DOHH2 (cell line): Measurements from ENCODE around the gene ANKRD22.

Experiments
- H3F3A ChIP-seq: fragments of 200-600 bp; sonication (generic), shearing (Covaris generic); 2 replicates; pipeline ENCODE4 v1.6.0; 2016; ENCODE audit warnings: antibody characterized with exemption, mild to moderate bottlenecking; ENCODE audit not compliant: control insufficient read depth, insufficient read depth
- H3K27ac ChIP-seq: fragments of 200-600 bp; sonication (generic); 2 replicates; pipeline ENCODE4 v1.5.1; 2014; ENCODE audit warnings: low read depth, mild to moderate bottlenecking, low read length, moderate library complexity
- H3K27me3 ChIP-seq: fragments of 200-600 bp; sonication (generic); 2 replicates; pipeline ENCODE4 v1.6.1; 2014; ENCODE audit warnings: mild to moderate bottlenecking, low read length, mixed read lengths; ENCODE audit not compliant: control insufficient read depth
- H3K36me3 ChIP-seq: fragments of 200-600 bp; sonication (generic); 2 replicates; pipeline ENCODE4 v1.6.1; 2014; ENCODE audit warnings: mild to moderate bottlenecking, low read length, moderate library complexity, mixed read lengths; ENCODE audit not compliant: control insufficient read depth
- H3K4me1 ChIP-seq: fragments of 200-600 bp; sonication (generic); 2 replicates; pipeline ENCODE4 v1.6.1; 2014; ENCODE audit warnings: mild to moderate bottlenecking, low read length, mixed read lengths; ENCODE audit not compliant: control insufficient read depth
- H3K4me2 ChIP-seq: fragments of 200-600 bp; sonication (generic); 2 replicates; pipeline ENCODE4 v1.6.0; 2014; ENCODE audit warnings: mild to moderate bottlenecking, low read length, moderate library complexity
- H3K4me3 ChIP-seq: fragments of 200-600 bp; sonication (generic); 2 replicates; pipeline ENCODE4 v1.5.1; 2014; ENCODE audit warnings: mild to moderate bottlenecking, low read length, mixed read lengths
- H3K79me2 ChIP-seq: fragments of 200-600 bp; sonication (generic); 2 replicates; pipeline ENCODE4 v1.6.1; 2014; ENCODE audit warnings: mild to moderate bottlenecking, low read length, mixed read lengths; ENCODE audit not compliant: control insufficient read depth
- H3K9me2 ChIP-seq: fragments of 200-600 bp; sonication (generic); replicated peaks from 2 replicates; pipeline ENCODE4 v1.6.1; 2014; ENCODE audit warnings: mild to moderate bottlenecking, low read length, mixed read lengths; ENCODE audit not compliant: control insufficient read depth
- H3K9me3 ChIP-seq: fragments of 200-600 bp; sonication (generic); 2 replicates; pipeline ENCODE4 v1.6.1; 2014; ENCODE audit warnings: antibody characterized with exemption, low read length, mixed read lengths; ENCODE audit not compliant: control insufficient read depth, insufficient read depth
- H4K20me1 ChIP-seq: fragments of 200-600 bp; sonication (generic); 2 replicates; pipeline ENCODE4 v1.6.0; 2014; ENCODE audit warnings: low read depth, mild to moderate bottlenecking, antibody characterized with exemption, low read length, moderate library complexity; ENCODE audit not compliant: control insufficient read depth, insufficient read depth
- CTCF ChIP-seq: fragments of 200-600 bp; sonication (generic); IDR thresholded peaks from one replicate; pipeline ENCODE4 v1.5.1; 2014; ENCODE audit warnings: antibody characterized with exemption, mild to moderate bottlenecking, low read depth, low read length; ENCODE audit not compliant: poor library complexity, severe bottlenecking
- EZH2phosphoT487 ChIP-seq: fragments of 200-600 bp; sonication (generic); IDR thresholded peaks from 2 replicates; pipeline ENCODE4 v1.6.1; 2017; ENCODE audit warnings: borderline replicate concordance, mild to moderate bottlenecking, antibody characterized with exemption, low read length, moderate library complexity, mixed read lengths

ANKRD22 gene

GRCh38 chr10:88879534-88880281, 28.1 kb upstream of the ANKRD22 start, which contains the start of gene STAMBPL1:
STAMBPL1 (plus strand) TSS chr10:88880245; CDS start chr10:88901709, 21,464 bp downstream.
- H3K27ac ChIP-seq, result peak within 1 kb of the TSS; percentile 84
- TF ChIP-seq CTCF (no peak), EZH2phosphoT487 (no peak)
- H3K27me3 ChIP-seq, result no peaks in the 10 kb centered on the region
- H4K20me1 ChIP-seq, result no peaks in the 10 kb centered on the region
- peak within 1 kb of the TSS; percentile 98 for H3K4me2 ChIP-seq
- H3K79me2 ChIP-seq, result peaks cover 38% of the 10 kb centered on the region
- no peaks in the 10 kb centered on the region for H3K9me2 ChIP-seq
- H3K4me3 ChIP-seq, result peak within 1 kb of the TSS; percentile 87
- H3K9me3 ChIP-seq, result no peaks in the 10 kb centered on the region
- peaks cover 60% of the 10 kb centered on the region for H3K4me1 ChIP-seq
- peaks cover 27% of the 10 kb centered on the region for H3K36me3 ChIP-seq
- H3F3A ChIP-seq, result peaks cover 8% of the 10 kb centered on the region

DNA sequence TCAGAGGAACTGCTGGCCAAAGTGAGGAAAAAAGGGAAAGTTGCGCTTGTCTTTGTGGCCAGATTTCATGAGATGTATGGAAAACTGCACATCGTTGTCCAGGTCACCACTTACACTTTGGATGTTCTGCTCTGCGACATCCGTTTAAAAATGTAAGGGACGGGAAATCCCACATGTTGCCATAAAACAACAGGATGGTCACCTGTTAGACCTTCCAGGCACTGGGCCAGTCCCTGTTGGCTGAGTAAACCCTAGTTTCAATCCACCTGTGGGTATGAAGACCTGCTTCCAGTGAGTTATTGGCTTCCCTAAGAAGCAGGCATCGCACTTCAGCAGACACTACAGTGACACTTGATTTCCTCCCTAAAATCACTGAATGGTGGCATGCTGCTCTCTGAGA, 25.7 kb upstream of the ANKRD22 start:
- TF ChIP-seq CTCF (no peak), EZH2phosphoT487 (no peak)
- Histone ChIP-seq H3K4me1 (peaks cover 36% of the 10 kb centered on the region), H3K79me2 (peaks cover 16% of the 10 kb centered on the region), H3K36me3 (peaks cover 16% of the 10 kb centered on the region), H3F3A (peaks cover 5% of the 10 kb centered on the region; the same call in 1 of the 2 replicates), H3K27me3 (no peaks in the 10 kb centered on the region), H3K4me2 (no peak overlapping the region), H4K20me1 (no peaks in the 10 kb centered on the region), H3K9me2 (no peaks in the 10 kb centered on the region), H3K9me3 (no peaks in the 10 kb centered on the region), H3K27ac (no peak overlapping the region), H3K4me3 (no peak overlapping the region)

DNA sequence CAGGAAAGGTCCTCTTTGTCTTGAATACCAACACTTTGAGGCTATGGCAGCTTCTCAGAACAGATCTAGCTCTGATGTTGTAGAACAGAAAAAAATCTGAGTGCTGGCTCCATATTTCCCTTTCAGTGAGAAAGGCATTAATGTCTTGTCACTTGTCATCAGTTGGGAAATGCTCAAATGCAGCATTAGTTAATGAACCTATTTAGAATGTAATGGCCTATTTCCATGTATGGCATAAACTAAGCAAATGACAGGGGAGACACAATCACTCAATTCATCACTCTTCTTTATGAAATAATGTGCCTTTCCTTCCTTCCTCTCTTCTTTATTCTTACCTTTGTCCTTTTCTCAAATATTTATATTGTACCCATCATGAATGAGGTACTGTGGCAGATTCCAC, 23.4 kb upstream of the ANKRD22 start:
- H3K4me1 ChIP-seq, result peaks cover 28% of the 10 kb centered on the region
- H3K27me3 ChIP-seq, result no peaks in the 10 kb centered on the region
- H3F3A ChIP-seq, result peaks cover 3% of the 10 kb centered on the region; the same call in 1 of the 2 replicates
- no peaks in the 10 kb centered on the region for H4K20me1 ChIP-seq
- no peaks in the 10 kb centered on the region for H3K79me2 ChIP-seq
- H3K27ac ChIP-seq, result no peak overlapping the region
- no peaks in the 10 kb centered on the region for H3K9me3 ChIP-seq
- no peak overlapping the region for H3K4me2 ChIP-seq
- no peaks in the 10 kb centered on the region for H3K36me3 ChIP-seq
- no peak for TF ChIP-seq CTCF
- TF ChIP-seq EZH2phosphoT487, result no peak
- no peaks in the 10 kb centered on the region for H3K9me2 ChIP-seq
- no peak overlapping the region for H3K4me3 ChIP-seq
